ENCODE results near the gene COL10A1.

Gene COL10A1

GRCh38 chr6:116145803-116146675, 20.1 kb upstream of the COL10A1 start:
- no peak overlapping the region for H3K27ac ChIP-seq
- TF ChIP-seq CTCF (conservative IDR thresholded peaks at IDR 0.05): no peak

GRCh38 chr6:116144605-116145004, 18.7 kb upstream of the COL10A1 start:
- H3K27ac ChIP-seq: no peak overlapping the region
- TF ChIP-seq CTCF (conservative IDR thresholded peaks at IDR 0.05): no peak

GRCh38 chr6:116139917-116140316, 14.0 kb upstream of the COL10A1 start:
- no peak overlapping the region for H3K27ac ChIP-seq
- TF ChIP-seq CTCF (conservative IDR thresholded peaks at IDR 0.05): peak; percentile 39

- TF ChIP-seq CTCF (conservative IDR thresholded peaks at IDR 0.05): no peak
- H3K27ac ChIP-seq: no peak overlapping the region
These were observed 11.0 kb upstream of the COL10A1 start for GRCh38 chr6:116136933-116137340.

- no peak overlapping the region for H3K27ac ChIP-seq
- no peak for TF ChIP-seq CTCF (conservative IDR thresholded peaks at IDR 0.05)
These were observed 10.4 kb upstream of the COL10A1 start for GRCh38 chr6:116136373-116136772.

GRCh38 chr6:116133453-116133852, 7.5 kb upstream of the COL10A1 start:
- no peak overlapping the region for H3K27ac ChIP-seq
- no peak for TF ChIP-seq CTCF (conservative IDR thresholded peaks at IDR 0.05)

- no peak for TF ChIP-seq CTCF (conservative IDR thresholded peaks at IDR 0.05)
- H3K27ac ChIP-seq: no peak overlapping the region
These were observed 2.0 kb upstream of the COL10A1 start for GRCh38 chr6:116127771-116128493.

All from VCaP (cell line).